H1 (cell line): ENCODE data around the gene SLC19A1. TPM values are rescaled to one million over a fixed set of nuclear protein-coding genes. Genes with fewer than 3 reads are reported as not detected.

Experiments
- CTCF ChIA-PET: fragments of 300-600 bp; sonication (Branson Sonifier 250); formaldehyde crosslinking; loops from one replicate; lab custom pipeline; 2021; ENCODE audit not compliant: partially characterized antibody; lab: Charles Lee
- POLR2A ChIA-PET: fragments of 300-600 bp; sonication (Branson Sonifier 250); formaldehyde crosslinking; loops from one replicate; lab custom pipeline; 2021; ENCODE audit warnings: inconsistent platforms; ENCODE audit not compliant: partially characterized antibody; lab: Charles Lee
- DNase-seq, 2 experiments: peaks; one replicate each; pipeline versions ENCODE4 v3.0.0 to v3.0.0-alpha.2; 2010 to 2022; ENCODE audit warnings: low spot score in 2 of 2, low read depth in 1 of 2, mixed read lengths in 1 of 2
- FAIRE-seq: peaks from 2 replicates; lab custom pipeline; 2011; peaks lifted over from hg19 to GRCh38; lab: Jason Lieb, UNC
- H2AFZ ChIP-seq: 2 replicates; pipeline ENCODE4 v1.8.1; 2012; ENCODE audit warnings: low read length, inconsistent platforms
- H2AK5ac ChIP-seq: 2 replicates; pipeline ENCODE4 v1.6.1; 2013; ENCODE audit warnings: low read depth, low read length
- H2BK120ac ChIP-seq: replicated peaks from 2 replicates; pipeline ENCODE3; 2013; ENCODE audit warnings: low read depth, low read length, inconsistent platforms
- H2BK12ac ChIP-seq: 2 replicates; pipeline ENCODE4 v1.6.1; 2013; ENCODE audit warnings: low read depth, low read length
- H2BK15ac ChIP-seq: 2 replicates; pipeline ENCODE4 v1.6.1; 2013; ENCODE audit warnings: low read length
- H2BK20ac ChIP-seq: 2 replicates; pipeline ENCODE4 v1.6.1; 2013; ENCODE audit warnings: low read length
- H2BK5ac ChIP-seq: 2 replicates; pipeline ENCODE4 v1.6.1; 2013; ENCODE audit warnings: low read depth, low read length
- H3K14ac ChIP-seq: 2 replicates; pipeline ENCODE4 v1.6.1; 2013; ENCODE audit warnings: inconsistent platforms; ENCODE audit not compliant: insufficient read length
- H3K18ac ChIP-seq: 2 replicates; pipeline ENCODE4 v1.6.1; 2013; ENCODE audit warnings: low read length; ENCODE audit errors: extremely low read depth
- H3K23ac ChIP-seq: 2 replicates; pipeline ENCODE4 v1.6.1; 2013; ENCODE audit warnings: inconsistent platforms; ENCODE audit not compliant: insufficient read length
- H3K23me2 ChIP-seq: 2 replicates; pipeline ENCODE4 v1.6.1; 2013; ENCODE audit warnings: low read depth, low read length
- H3K27ac ChIP-seq: 2 replicates; pipeline ENCODE4 v1.6.1; 2011; ENCODE audit warnings: low read depth, low read length, inconsistent platforms
- H3K27me3 ChIP-seq, 4 experiments: replicated peaks in 1 of 4; 1 replicate in 1 of 4; 2 replicates in 3 of 4; pipeline versions ENCODE4 v1.6.1 to v1.8.1; 2011 to 2013; ENCODE audit warnings: low read length in 3 of 4, mild to moderate bottlenecking in 3 of 4, inconsistent platforms in 2 of 4, mixed read lengths in 2 of 4, moderate library complexity in 1 of 4; ENCODE audit not compliant: control insufficient read depth in 3 of 4, insufficient read depth in 3 of 4; ENCODE audit errors: extremely low read depth in 1 of 4
- H3K36me3 ChIP-seq, 4 experiments: 2 replicates each; pipeline versions ENCODE4 v1.6.1 to v1.8.1; 2011 to 2013; ENCODE audit warnings: mild to moderate bottlenecking in 4 of 4, low read length in 3 of 4, moderate library complexity in 2 of 4, control low read depth in 1 of 4, inconsistent platforms in 1 of 4; ENCODE audit not compliant: insufficient read depth in 4 of 4, control insufficient read depth in 2 of 4
- H3K4ac ChIP-seq: replicated peaks from 2 replicates; pipeline ENCODE3; 2013; ENCODE audit warnings: low read length, low read depth, mixed read lengths, inconsistent platforms; ENCODE audit not compliant: insufficient read length
- H3K4me1 ChIP-seq, 4 experiments: replicated peaks in 1 of 4; 1 replicate in 1 of 4; 2 replicates in 3 of 4; pipeline versions ENCODE4 v1.6.1 to v1.8.1; 2011 to 2013; ENCODE audit warnings: low read length in 3 of 4, inconsistent platforms in 2 of 4, mixed read lengths in 1 of 4; ENCODE audit not compliant: insufficient read depth in 4 of 4, control insufficient read depth in 3 of 4
- H3K4me2 ChIP-seq, 2 experiments: 2 replicates each; pipeline versions ENCODE4 v1.6.1 to v1.8.1; 2011 to 2013; ENCODE audit warnings: low read depth in 2 of 2, low read length in 2 of 2, control low read depth in 1 of 2, inconsistent platforms in 1 of 2, mild to moderate bottlenecking in 1 of 2; ENCODE audit not compliant: insufficient read depth in 1 of 2
- H3K4me3 ChIP-seq, 4 experiments: fragments of 200-600, 300-600 bp in 1 of 4; sonication (generic), shearing (Covaris generic), sonication (Bioruptor Twin) in 1 of 4; 2 replicates each; pipeline versions ENCODE4 v1.5.1 to v1.8.1; 2011 to 2016; ENCODE audit warnings: low read length in 4 of 4, low read depth in 3 of 4, control low read depth in 2 of 4, inconsistent platforms in 2 of 4, mild to moderate bottlenecking in 2 of 4, mixed read lengths in 1 of 4, moderate library complexity in 1 of 4; ENCODE audit not compliant: insufficient read depth in 2 of 4; ENCODE audit errors: extremely low read depth in 1 of 4
- H3K56ac ChIP-seq: replicated peaks from 2 replicates; pipeline ENCODE3; 2013; ENCODE audit warnings: low read depth, mild to moderate bottlenecking, mixed read lengths, low read length, inconsistent platforms; ENCODE audit not compliant: insufficient read length
- H3K79me1 ChIP-seq: 2 replicates; pipeline ENCODE4 v1.6.1; 2013; ENCODE audit warnings: low read depth, low read length, control low read depth
- H3K79me2 ChIP-seq, 2 experiments: 2 replicates each; pipeline versions ENCODE4 v1.6.1 to v1.8.1; 2012 to 2013; ENCODE audit warnings: low read length in 2 of 2, mild to moderate bottlenecking in 2 of 2, inconsistent platforms in 1 of 2; ENCODE audit not compliant: insufficient read depth in 2 of 2, control insufficient read depth in 1 of 2
- H3K9ac ChIP-seq, 4 experiments: replicated peaks in 1 of 4; 1 replicate in 1 of 4; 2 replicates in 3 of 4; pipeline versions ENCODE4 v1.6.1 to v1.8.1; 2011 to 2013; ENCODE audit warnings: low read depth in 3 of 4, low read length in 3 of 4, control low read depth in 2 of 4, mild to moderate bottlenecking in 2 of 4, moderate library complexity in 2 of 4, inconsistent platforms in 1 of 4; ENCODE audit errors: extremely low read depth in 1 of 4
- H3K9me3 ChIP-seq, 2 experiments: 2 replicates each; pipeline versions ENCODE4 v1.6.1 to v1.8.1; 2012 to 2013; ENCODE audit warnings: mild to moderate bottlenecking in 2 of 2, moderate library complexity in 2 of 2, control low read depth in 1 of 2, inconsistent platforms in 1 of 2, low read depth in 1 of 2, low read length in 1 of 2, mixed read lengths in 1 of 2; ENCODE audit not compliant: insufficient read depth in 2 of 2
- H4K20me1 ChIP-seq, 2 experiments: replicated peaks in 1 of 2; 2 replicates each; pipeline versions ENCODE3 to v1.8.1; 2011 to 2013; ENCODE audit warnings: inconsistent platforms in 2 of 2, low read length in 2 of 2, mild to moderate bottlenecking in 1 of 2; ENCODE audit not compliant: insufficient read depth in 2 of 2, control insufficient read depth in 1 of 2
- H4K5ac ChIP-seq: 2 replicates; pipeline ENCODE4 v1.6.1; 2013; ENCODE audit warnings: low read length, low read depth, mixed read lengths, inconsistent platforms; ENCODE audit not compliant: insufficient read length
- H4K8ac ChIP-seq: 2 replicates; pipeline ENCODE4 v1.8.0; 2013; ENCODE audit warnings: mild to moderate bottlenecking, moderate library complexity, low read length, inconsistent platforms; ENCODE audit not compliant: insufficient read depth; ENCODE audit errors: extremely low read depth
- H4K91ac ChIP-seq: replicated peaks from 2 replicates; pipeline ENCODE3; 2013; ENCODE audit warnings: low read length, mixed read lengths, inconsistent platforms; ENCODE audit not compliant: insufficient read length
- NRF1 ChIP-seq: IDR thresholded peaks from 2 replicates; pipeline ENCODE4 v1.6.1; 2011; ENCODE audit warnings: mild to moderate bottlenecking, low read depth, low read length, improper control_type of control experiment
- RFX5 ChIP-seq: IDR thresholded peaks from 2 replicates; pipeline ENCODE4 v1.6.1; 2011; ENCODE audit warnings: low read depth, low read length, improper control_type of control experiment, borderline replicate concordance
- WGBS, 2 experiments: shearing (Covaris generic) in 1 of 2; methylation state at CpG; one replicate each; pipeline versions ENCODE4 v1.1.6 to v1.1.7; 2013 to 2015; ENCODE audit warnings: low lambda C conversion rate in 2 of 2, mixed read lengths in 2 of 2, inconsistent platforms in 1 of 2, low coverage in 1 of 2, missing lambda C conversion rate in 1 of 2; ENCODE audit not compliant: insufficient replicate concordance in 2 of 2, insufficient coverage in 1 of 2, insufficient read length in 1 of 2; ENCODE audit errors: extremely low coverage in 1 of 2, missing lambda C conversion rate in 1 of 2; 5-methylcytosine and 5-hydroxymethylcytosine counted together
- polyA plus RNA-seq, 7 experiments: library from polyadenylated mRNA; depleted of rRNA in 3 of 7; stranded (reverse) in 5 of 7; unstranded in 2 of 7; fragments of >200 nt in 5 of 7; fragments of 200-250 nt in 2 of 7; gene quantifications; 1 replicate in 5 of 7; 2 replicates in 1 of 7; 4 replicates in 1 of 7; pipeline versions ENCODE4 v1.2.1 to v1.2.3, GENCODE V29; 2011 to 2013; ENCODE audit warnings: missing spikeins in 2 of 7, mixed read lengths in 2 of 7
- total RNA-seq: library from RNA; stranded (reverse); fragmentation: NEBNext Ultra II Directional; extraction: Animal tissue kit (Norgen Biotek cat#: 25700); gene quantifications from 2 replicates; pipeline ENCODE4 v1.2.1, GENCODE V29; 2021

The SLC19A1 gene
- total and polyA plus RNA-seq, 2 of the 8 experiments (the other 6 are each of a cell fraction or from before 2014, with no cell fraction given), result 31.6 to 43.8 TPM

GRCh38 chr21:45487161-45487806 is 55.0 kb downstream of the SLC19A1 start:
- H3K79me1 ChIP-seq, result no peaks in the 10 kb centered on the region
- no peak overlapping the region for H3K18ac ChIP-seq
- no peak overlapping the region for H4K91ac ChIP-seq
- H4K8ac ChIP-seq, result no peak overlapping the region
- H3K4ac ChIP-seq, result no peak overlapping the region
- POLR2A ChIA-PET, result interaction anchor here (0.9 to 1.7 kb wide), 4 partner anchors 7 to 201 kb away, joined by 3 to 5 read pairs (median 4); no protein-coding TSS in a partner anchor
- no peak overlapping the region for H3K23ac ChIP-seq
- peaks cover 0 to 18% (median 14%) of the 10 kb centered on the region in 4 experiments; a peak in 6 of 7 replicates for H3K4me1 ChIP-seq
- no peak overlapping the region for H3K14ac ChIP-seq
- H3K9ac ChIP-seq, result no peak overlapping the region
- H2BK12ac ChIP-seq, result no peak overlapping the region
- no peak for FAIRE-seq
- H3K9me3 ChIP-seq, result no peaks in the 10 kb centered on the region
- peaks cover 8 to 34% (median 21%) of the 10 kb centered on the region in 4 experiments for H3K36me3 ChIP-seq
- no peaks in the 10 kb centered on the region for H3K27me3 ChIP-seq
- H2BK15ac ChIP-seq, result no peak overlapping the region
- CTCF ChIA-PET, result interaction anchor here (1.0 kb wide), 1 partner anchor 9 kb away, joined by 3 read pairs; no protein-coding TSS in a partner anchor
- H4K20me1 ChIP-seq, result peaks cover 2 to 13% of the 10 kb centered on the region in 2 experiments
- no peak overlapping the region for H2BK5ac ChIP-seq
- H3K23me2 ChIP-seq, result no peaks in the 10 kb centered on the region
- no peak for DNase-seq
- H2AFZ ChIP-seq, result no peak overlapping the region
- no peak overlapping the region for H3K4me3 ChIP-seq
- no peak overlapping the region for H2BK120ac ChIP-seq
- H2BK20ac ChIP-seq, result no peak overlapping the region
- no peak overlapping the region for H3K27ac ChIP-seq
- no peak overlapping the region for H4K5ac ChIP-seq
- no peak overlapping the region for H3K56ac ChIP-seq
- 95% methylated on average over 29 of the region's 33 CpGs; no CpG with 5 or more reads in 1 of the 2 experiments for WGBS, 2 experiments
- H2AK5ac ChIP-seq, result no peak overlapping the region
- H3K4me2 ChIP-seq, result no peak overlapping the region
- no peaks in the 10 kb centered on the region for H3K79me2 ChIP-seq
- no peak for TF ChIP-seq NRF1
- no peak for TF ChIP-seq RFX5
